ENCODE data around the gene C9orf72.

Gene C9orf72

DNA sequence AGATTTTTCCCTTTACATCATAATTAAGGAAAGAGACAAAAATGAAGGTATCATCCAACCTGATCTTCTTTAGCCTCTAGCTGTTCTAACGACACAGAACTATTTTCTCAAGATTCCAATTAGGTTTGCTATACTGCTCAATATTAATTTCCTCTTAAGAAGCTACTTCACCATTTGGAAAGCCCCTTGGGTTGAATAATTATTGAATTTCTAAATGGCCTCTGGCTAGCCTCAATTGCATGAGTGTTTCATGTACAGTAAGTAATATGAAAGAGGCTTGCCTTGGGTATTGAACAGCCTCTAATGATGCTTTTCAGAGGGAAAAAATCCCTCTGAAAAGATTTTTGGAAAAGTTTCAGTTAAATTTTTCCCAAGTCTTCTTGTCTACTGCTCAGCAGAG, 40.0 kb downstream of the C9orf72 start:
- no peaks in the 10 kb centered on the region for H3K36me3 ChIP-seq (ENCODE audit: control insufficient read depth in 2 of 2, insufficient read depth in 2 of 2, low read length in 2 of 2)
- H3K27ac ChIP-seq (ENCODE audit: low read depth in 2 of 2, low read length in 2 of 2): no peak overlapping the region
- peaks cover 0 to 5% of the 10 kb centered on the region in 2 donors for H3K4me1 ChIP-seq (ENCODE audit: control insufficient read depth in 2 of 2, insufficient read depth in 2 of 2, low read length in 2 of 2)
- no peak overlapping the region for H3K4me3 ChIP-seq (ENCODE audit: low read length in 2 of 2)
- no peaks in the 10 kb centered on the region for H3K9me3 ChIP-seq (ENCODE audit: control insufficient read depth in 2 of 2, low read length in 2 of 2)
- no peaks in the 10 kb centered on the region for H3K27me3 ChIP-seq (ENCODE audit: control insufficient read depth in 2 of 2, insufficient read depth in 2 of 2, low read length in 2 of 2)
- no peak overlapping the region for H3K9ac ChIP-seq (ENCODE audit: low read depth in 1 of 2, low read length in 2 of 2)

DNA sequence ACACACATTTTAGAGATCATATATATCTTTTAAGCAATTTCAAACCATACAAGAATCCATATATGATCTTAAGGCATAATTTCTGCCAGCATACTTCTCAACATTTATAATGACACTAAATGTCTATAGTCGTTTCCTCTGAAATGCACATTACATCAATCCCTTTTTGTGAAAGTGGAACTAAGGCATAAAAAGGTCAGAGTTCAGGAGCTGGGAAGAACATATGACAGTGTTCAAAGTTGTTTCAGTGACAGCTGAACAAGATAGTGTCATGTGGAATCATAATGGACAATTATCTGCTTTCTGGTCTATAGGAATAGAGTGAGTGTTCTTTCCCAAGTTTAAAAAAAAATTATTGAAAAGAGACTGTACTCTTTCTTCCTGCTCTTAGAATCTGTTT, 41.2 kb downstream of the C9orf72 start:
- Histone ChIP-seq H3K4me1 (ENCODE audit: control insufficient read depth in 2 of 2, insufficient read depth in 2 of 2, low read length in 2 of 2) (peaks cover 9 to 11% of the 10 kb centered on the region in 2 donors), H3K27me3 (ENCODE audit: control insufficient read depth in 2 of 2, insufficient read depth in 2 of 2, low read length in 2 of 2) (no peaks in the 10 kb centered on the region), H3K27ac (ENCODE audit: low read depth in 2 of 2, low read length in 2 of 2) (no peak overlapping the region)

DNA sequence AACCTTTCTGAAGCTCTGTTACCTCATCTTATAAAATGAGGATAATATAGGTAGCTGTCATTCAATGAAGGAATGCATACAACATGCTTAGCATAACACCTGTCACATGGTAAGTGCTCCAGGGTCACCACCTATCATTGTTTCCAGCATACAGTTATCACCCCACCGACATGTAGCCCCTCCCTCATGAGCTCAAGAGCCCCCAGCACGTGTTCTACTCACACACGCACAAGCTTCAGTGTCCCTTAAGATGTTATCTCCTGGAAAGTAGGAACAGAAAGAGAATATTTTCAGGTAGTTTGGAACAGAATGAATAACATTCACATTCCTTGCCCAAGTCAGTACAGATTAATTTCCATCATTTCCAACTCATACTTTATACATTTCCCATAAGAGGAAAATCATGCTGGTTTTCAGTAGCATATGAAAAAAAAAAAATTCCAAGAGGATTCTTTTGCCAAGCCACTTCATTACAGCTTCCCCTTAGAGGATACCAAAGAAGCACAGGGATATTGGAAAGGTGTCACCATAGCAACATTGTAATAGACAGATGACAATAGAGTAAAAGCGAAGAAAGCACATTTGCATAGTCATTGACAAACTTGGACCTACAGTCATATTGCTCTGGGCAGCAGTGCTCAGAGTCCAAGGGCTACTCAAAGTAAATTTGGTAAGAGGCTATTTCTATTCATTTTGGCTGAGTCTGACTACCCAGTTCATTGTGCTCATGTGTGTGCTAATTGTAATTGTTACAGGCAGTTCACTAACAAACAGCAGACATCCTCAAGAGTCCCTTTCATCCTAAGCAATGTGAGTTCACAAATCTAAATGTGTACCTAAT, 42.1 kb downstream of the C9orf72 start:
- Histone ChIP-seq H3K27ac (ENCODE audit: low read depth in 2 of 2, low read length in 2 of 2) (no peak overlapping the region), H3K27me3 (ENCODE audit: control insufficient read depth in 2 of 2, insufficient read depth in 2 of 2, low read length in 2 of 2) (no peaks in the 10 kb centered on the region), H3K9ac (ENCODE audit: low read depth in 1 of 2, low read length in 2 of 2) (no peak overlapping the region), H3K4me1 (ENCODE audit: control insufficient read depth in 2 of 2, insufficient read depth in 2 of 2, low read length in 2 of 2) (peaks cover 9 to 11% of the 10 kb centered on the region in 2 donors), H3K4me3 (ENCODE audit: low read length in 2 of 2) (no peak overlapping the region), H3K36me3 (ENCODE audit: control insufficient read depth in 2 of 2, insufficient read depth in 2 of 2, low read length in 2 of 2) (no peaks in the 10 kb centered on the region), H3K9me3 (ENCODE audit: control insufficient read depth in 2 of 2, low read length in 2 of 2) (no peaks in the 10 kb centered on the region)

More for the DNA sequence above, 41.2 kb downstream of the C9orf72 start:
- H3K36me3 ChIP-seq (ENCODE audit: control insufficient read depth in 2 of 2, insufficient read depth in 2 of 2, low read length in 2 of 2): no peaks in the 10 kb centered on the region
- no peak overlapping the region for H3K9ac ChIP-seq (ENCODE audit: low read depth in 1 of 2, low read length in 2 of 2)
- no peaks in the 10 kb centered on the region for H3K9me3 ChIP-seq (ENCODE audit: control insufficient read depth in 2 of 2, low read length in 2 of 2)
- no peak overlapping the region for H3K4me3 ChIP-seq (ENCODE audit: low read length in 2 of 2)

DNA sequence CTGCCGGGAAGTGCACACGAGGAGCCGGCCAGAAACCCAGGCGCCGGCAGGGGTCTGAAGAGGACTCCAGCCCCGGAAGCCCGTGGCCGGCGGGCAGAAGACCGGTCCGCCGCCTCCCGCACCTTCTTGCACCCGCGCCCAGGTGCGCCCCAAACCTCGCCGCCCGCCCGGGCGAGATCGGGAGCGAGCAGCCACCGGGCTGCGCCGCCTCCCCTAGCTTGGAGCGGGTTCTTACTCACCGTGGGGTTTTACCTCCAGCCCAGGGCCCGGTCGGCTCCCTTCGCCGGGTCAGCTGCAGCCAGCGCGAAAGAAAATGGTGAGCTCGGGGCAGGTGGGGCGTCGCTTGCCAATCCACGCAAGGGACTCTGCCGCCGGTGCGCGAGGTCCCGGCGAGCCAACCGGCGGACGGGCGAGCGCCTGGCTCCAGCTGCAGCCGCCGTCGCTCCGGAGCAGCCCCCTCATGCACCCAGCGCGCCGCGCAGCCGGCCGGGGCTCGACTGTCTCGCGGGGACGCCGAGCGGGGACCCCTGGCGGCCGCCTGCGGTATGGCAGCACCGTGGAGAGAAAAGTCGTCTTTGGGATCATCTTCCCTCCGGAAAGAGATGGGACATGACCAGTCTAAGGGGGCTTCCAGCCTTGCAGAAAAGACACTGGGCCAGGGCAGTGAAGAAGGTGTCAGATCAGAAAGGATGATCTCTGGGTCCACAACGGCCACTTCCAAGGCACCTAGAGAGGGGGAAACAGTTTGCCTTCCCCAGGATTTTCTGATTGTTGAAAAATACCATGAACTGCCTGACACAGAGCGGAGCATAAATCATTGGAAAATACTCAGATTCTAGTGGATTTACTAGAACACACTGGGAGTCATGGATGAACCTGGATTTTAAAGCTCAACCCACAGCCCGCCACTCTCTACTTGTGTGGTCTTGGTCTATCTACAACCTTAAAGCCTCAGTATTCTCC, 43.7 kb downstream of the C9orf72 start, which contains the start of gene MOB3B:
Gene MOB3B, minus strand, starts transcription at position 499 of the 963 bp plus-strand sequence. CDS start 74,264 bp downstream, outside the sequence.
- Histone ChIP-seq H3K4me1 (ENCODE audit: control insufficient read depth in 2 of 2, insufficient read depth in 2 of 2, low read length in 2 of 2) (peaks cover 9 to 11% of the 10 kb centered on the region in 2 donors), H3K27ac (ENCODE audit: low read depth in 2 of 2, low read length in 2 of 2) (peak within 1 kb of the TSS; percentile 94 to 96), H3K4me3 (ENCODE audit: low read length in 2 of 2) (peak within 1 kb of the TSS; percentile 90 to 95), H3K9ac (ENCODE audit: low read depth in 1 of 2, low read length in 2 of 2) (peak within 1 kb of the TSS; percentile 95 to 97), H3K27me3 (ENCODE audit: control insufficient read depth in 2 of 2, insufficient read depth in 2 of 2, low read length in 2 of 2) (no peaks in the 10 kb centered on the region), H3K9me3 (ENCODE audit: control insufficient read depth in 2 of 2, low read length in 2 of 2) (no peaks in the 10 kb centered on the region), H3K36me3 (ENCODE audit: control insufficient read depth in 2 of 2, insufficient read depth in 2 of 2, low read length in 2 of 2) (no peaks in the 10 kb centered on the region)

DNA sequence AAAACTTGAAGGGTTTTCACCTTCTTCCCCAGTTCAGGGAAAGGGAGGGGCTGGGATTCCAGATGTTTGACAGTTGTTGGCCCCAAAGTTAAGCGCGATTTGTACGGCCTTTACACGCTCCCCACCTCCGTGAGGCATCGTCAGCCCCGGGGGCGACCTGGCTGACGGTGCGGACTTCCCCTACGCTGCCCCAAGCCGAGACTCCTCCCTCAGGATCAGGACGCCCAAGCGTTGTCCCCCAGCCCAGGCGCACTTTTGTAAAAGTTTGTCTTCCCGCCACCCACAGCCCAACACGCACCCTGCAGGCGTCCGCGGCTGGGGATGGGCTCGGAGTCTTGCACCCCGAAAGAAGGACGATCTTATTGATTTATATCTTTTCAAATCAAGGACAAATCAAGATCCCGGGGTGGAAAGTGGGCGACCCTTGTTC, 44.4 kb downstream of the C9orf72 start:
- H3K9ac ChIP-seq (ENCODE audit: low read depth in 1 of 2, low read length in 2 of 2): peak overlapping the region; percentile 95 to 97
- no peaks in the 10 kb centered on the region for H3K27me3 ChIP-seq (ENCODE audit: control insufficient read depth in 2 of 2, insufficient read depth in 2 of 2, low read length in 2 of 2)
- peak overlapping the region; percentile 94 to 96 for H3K27ac ChIP-seq (ENCODE audit: low read depth in 2 of 2, low read length in 2 of 2)
- H3K4me3 ChIP-seq (ENCODE audit: low read length in 2 of 2): peak overlapping the region; percentile 90 to 95
- no peaks in the 10 kb centered on the region for H3K9me3 ChIP-seq (ENCODE audit: control insufficient read depth in 2 of 2, low read length in 2 of 2)
- H3K36me3 ChIP-seq (ENCODE audit: control insufficient read depth in 2 of 2, insufficient read depth in 2 of 2, low read length in 2 of 2): no peaks in the 10 kb centered on the region
- peaks cover 9 to 11% of the 10 kb centered on the region in 2 donors for H3K4me1 ChIP-seq (ENCODE audit: control insufficient read depth in 2 of 2, insufficient read depth in 2 of 2, low read length in 2 of 2)

DNA sequence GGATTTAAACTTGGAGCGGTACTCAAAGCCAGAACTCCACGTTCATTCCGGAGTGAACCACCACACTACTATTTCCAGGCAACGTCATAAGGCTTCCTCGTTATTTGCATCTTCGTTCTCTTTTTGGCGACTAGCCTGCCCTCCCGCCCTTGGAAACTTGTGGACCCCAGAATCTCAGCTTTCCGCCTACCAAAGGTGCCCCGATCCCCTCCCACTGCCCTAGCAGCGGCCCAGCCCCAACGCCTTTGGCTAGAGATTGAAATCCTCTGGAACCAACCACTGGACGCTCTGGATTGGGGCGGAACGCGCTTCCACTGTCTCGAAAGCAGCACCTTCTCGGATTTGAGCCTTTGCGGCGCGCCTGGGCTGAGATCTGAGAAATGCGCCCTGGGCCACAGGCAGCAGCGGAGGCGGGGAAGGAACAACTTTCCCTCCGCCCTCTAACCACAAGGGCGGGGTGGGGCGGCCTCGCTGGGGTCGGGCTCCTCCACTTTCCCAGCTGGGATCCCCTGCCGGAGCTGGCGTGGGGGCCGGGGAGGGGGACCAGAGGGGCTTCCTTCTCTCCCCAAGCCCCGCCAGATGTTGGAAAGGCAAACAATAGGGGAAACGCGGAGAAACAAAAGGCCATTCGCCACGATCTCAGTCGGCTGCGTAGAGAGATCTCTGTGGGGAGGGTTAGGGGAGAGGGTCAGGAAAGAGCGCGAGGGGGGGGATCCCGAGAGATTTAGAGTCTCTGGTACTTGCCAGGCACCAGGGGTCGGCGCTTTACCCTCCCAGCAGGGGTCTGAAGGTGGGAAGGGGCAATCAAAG, 45.0 kb downstream of the C9orf72 start:
- Histone ChIP-seq H3K9me3 (ENCODE audit: control insufficient read depth in 2 of 2, low read length in 2 of 2) (no peaks in the 10 kb centered on the region), H3K4me3 (ENCODE audit: low read length in 2 of 2) (peak overlapping the region; percentile 90 to 95), H3K36me3 (ENCODE audit: control insufficient read depth in 2 of 2, insufficient read depth in 2 of 2, low read length in 2 of 2) (no peaks in the 10 kb centered on the region), H3K27me3 (ENCODE audit: control insufficient read depth in 2 of 2, insufficient read depth in 2 of 2, low read length in 2 of 2) (no peaks in the 10 kb centered on the region), H3K4me1 (ENCODE audit: control insufficient read depth in 2 of 2, insufficient read depth in 2 of 2, low read length in 2 of 2) (peaks cover 9 to 11% of the 10 kb centered on the region in 2 donors), H3K27ac (ENCODE audit: low read depth in 2 of 2, low read length in 2 of 2) (peak overlapping the region; percentile 94 to 96), H3K9ac (ENCODE audit: low read depth in 1 of 2, low read length in 2 of 2) (peak overlapping the region; percentile 95 to 97)

DNA sequence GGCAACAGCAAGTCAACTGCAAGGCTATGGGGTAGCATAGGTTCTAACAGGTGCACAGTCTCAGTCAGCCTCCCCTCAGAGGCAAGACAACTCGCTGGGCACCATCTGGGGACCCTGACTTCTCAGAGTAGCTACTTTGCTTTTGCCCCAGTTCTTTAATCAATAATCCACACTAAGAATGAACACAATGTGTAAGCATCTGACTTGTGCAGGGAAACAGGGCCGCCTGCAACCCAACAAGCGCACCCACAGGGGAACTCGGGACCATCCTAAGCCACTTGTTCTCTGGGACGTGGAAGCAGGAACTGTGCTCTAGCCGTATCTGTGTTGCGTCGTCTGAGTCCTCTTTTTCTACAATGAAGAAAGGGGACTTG, 45.6 kb downstream of the C9orf72 start:
- peak overlapping the region; percentile 94 to 96 for H3K27ac ChIP-seq (ENCODE audit: low read depth in 2 of 2, low read length in 2 of 2)

DNA sequence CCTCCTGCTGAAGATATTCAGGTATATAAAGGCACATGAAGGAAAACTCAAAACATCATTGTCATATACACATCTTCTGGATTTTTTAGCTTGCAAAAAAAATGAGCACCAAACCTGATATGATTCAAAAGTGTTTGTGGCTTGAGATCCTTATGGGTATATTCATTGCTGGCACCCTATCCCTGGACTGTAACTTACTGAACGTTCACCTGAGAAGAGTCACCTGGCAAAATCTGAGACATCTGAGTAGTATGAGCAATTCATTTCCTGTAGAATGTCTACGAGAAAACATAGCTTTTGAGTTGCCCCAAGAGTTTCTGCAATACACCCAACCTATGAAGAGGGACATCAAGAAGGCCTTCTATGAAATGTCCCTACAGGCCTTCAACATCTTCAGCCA, 49.0 kb downstream of the C9orf72 start, which contains the start of gene IFNK:
Gene IFNK, plus strand, starts transcription at position 55 of the 400 bp plus-strand sequence. Its CDS starts 47 bp downstream, at position 102.
- Histone ChIP-seq H3K9ac (ENCODE audit: low read depth in 1 of 2, low read length in 2 of 2) (no peak within 1 kb of the TSS), H3K4me3 (ENCODE audit: low read length in 2 of 2) (no peak within 1 kb of the TSS), H3K36me3 (ENCODE audit: control insufficient read depth in 2 of 2, insufficient read depth in 2 of 2, low read length in 2 of 2) (peaks cover 0 to 2% of the 10 kb centered on the region in 2 donors), H3K4me1 (ENCODE audit: control insufficient read depth in 2 of 2, insufficient read depth in 2 of 2, low read length in 2 of 2) (peaks cover 6 to 9% of the 10 kb centered on the region in 2 donors), H3K27me3 (ENCODE audit: control insufficient read depth in 2 of 2, insufficient read depth in 2 of 2, low read length in 2 of 2) (no peaks in the 10 kb centered on the region), H3K27ac (ENCODE audit: low read depth in 2 of 2, low read length in 2 of 2) (no peak within 1 kb of the TSS), H3K9me3 (ENCODE audit: control insufficient read depth in 2 of 2, low read length in 2 of 2) (no peaks in the 10 kb centered on the region)

More for the DNA sequence above, 45.6 kb downstream of the C9orf72 start:
- Histone ChIP-seq H3K9me3 (ENCODE audit: control insufficient read depth in 2 of 2, low read length in 2 of 2) (no peaks in the 10 kb centered on the region), H3K4me3 (ENCODE audit: low read length in 2 of 2) (peak overlapping the region; percentile 90 to 95), H3K4me1 (ENCODE audit: control insufficient read depth in 2 of 2, insufficient read depth in 2 of 2, low read length in 2 of 2) (peaks cover 9 to 11% of the 10 kb centered on the region in 2 donors), H3K27me3 (ENCODE audit: control insufficient read depth in 2 of 2, insufficient read depth in 2 of 2, low read length in 2 of 2) (no peaks in the 10 kb centered on the region), H3K36me3 (ENCODE audit: control insufficient read depth in 2 of 2, insufficient read depth in 2 of 2, low read length in 2 of 2) (no peaks in the 10 kb centered on the region), H3K9ac (ENCODE audit: low read depth in 1 of 2, low read length in 2 of 2) (peak overlapping the region; percentile 76 to 97)

DNA sequence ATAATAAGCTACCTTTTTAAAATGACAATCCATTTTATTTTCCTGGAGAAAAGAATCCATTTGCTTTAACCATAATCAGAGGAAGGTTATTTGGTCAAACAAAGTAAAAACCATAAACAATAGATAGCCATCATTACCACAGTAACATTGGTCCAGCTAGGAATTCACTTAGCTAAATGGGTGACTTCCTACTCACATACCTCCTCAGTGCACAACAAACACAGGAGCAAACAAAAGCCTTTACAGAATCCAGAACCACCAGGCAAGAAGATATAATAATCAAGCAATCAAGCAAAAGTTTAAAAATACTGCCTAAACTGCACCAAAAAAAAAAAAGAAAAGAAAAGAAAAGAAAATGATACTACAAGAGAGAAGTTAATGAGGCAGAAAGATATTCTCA, 50.1 kb downstream of the C9orf72 start:
- no peaks in the 10 kb centered on the region for H3K27me3 ChIP-seq (ENCODE audit: control insufficient read depth in 2 of 2, insufficient read depth in 2 of 2, low read length in 2 of 2)
- no peak overlapping the region for H3K9ac ChIP-seq (ENCODE audit: low read depth in 1 of 2, low read length in 2 of 2)
- H3K4me3 ChIP-seq (ENCODE audit: low read length in 2 of 2): no peak overlapping the region
- H3K36me3 ChIP-seq (ENCODE audit: control insufficient read depth in 2 of 2, insufficient read depth in 2 of 2, low read length in 2 of 2): peaks cover 0 to 2% of the 10 kb centered on the region in 2 donors
- H3K9me3 ChIP-seq (ENCODE audit: control insufficient read depth in 2 of 2, low read length in 2 of 2): no peaks in the 10 kb centered on the region
- H3K27ac ChIP-seq (ENCODE audit: low read depth in 2 of 2, low read length in 2 of 2): no peak overlapping the region
- H3K4me1 ChIP-seq (ENCODE audit: control insufficient read depth in 2 of 2, insufficient read depth in 2 of 2, low read length in 2 of 2): peaks cover 6 to 9% of the 10 kb centered on the region in 2 donors

Data from mucosa of rectum (tissue), 2 donors.